ENCODE results near the gene NR1D1. TPM values are rescaled to one million over a fixed set of nuclear protein-coding genes. Genes with fewer than 3 reads are reported as not detected.

Gene NR1D1
- total RNA-seq, 1 donor from 2014 or later, result 3.6 TPM

DNA sequence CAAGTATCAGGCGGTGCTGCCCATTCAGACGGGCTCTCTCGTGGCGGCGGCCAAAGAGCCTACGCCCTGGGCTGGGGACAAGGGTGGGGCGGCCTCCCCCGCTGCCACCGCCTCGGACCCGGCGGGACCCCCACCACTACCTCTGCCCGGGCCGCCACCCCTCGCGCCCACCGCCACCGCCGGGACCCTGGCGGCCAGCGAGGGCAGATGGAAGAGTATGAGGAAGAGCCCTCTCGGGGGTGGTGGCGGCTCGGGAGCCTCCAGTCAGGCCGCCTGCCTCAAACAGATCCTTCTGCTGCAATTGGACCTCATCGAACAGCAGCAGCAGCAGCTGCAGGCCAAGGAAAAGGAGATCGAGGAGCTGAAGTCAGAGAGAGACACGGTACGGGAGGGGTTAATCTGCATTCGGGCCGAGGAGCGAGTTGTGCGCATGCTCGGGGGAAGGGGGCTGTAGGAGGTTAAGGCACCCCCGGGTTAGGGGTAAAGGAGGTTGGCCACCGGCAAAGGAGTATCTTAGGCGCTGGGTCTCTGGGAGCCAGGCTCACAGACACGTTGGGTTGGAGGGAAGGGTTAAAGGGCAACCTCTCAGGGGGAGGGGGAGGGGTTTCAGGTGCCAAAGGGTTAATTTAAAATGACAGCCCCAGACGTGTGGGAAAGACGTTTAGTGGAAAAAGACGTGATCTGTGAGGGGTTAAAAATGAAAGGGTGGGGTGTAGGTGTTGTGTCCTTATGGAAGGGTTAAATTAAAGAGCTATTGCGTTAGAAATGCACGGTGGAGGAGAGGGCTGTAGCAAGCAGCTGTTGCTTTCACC lies 22.8 kb upstream of the NR1D1 start:
- Histone ChIP-seq H3K4me3 (ENCODE audit: low read depth, low read length) (peak overlapping the region; percentile 89), H3K27me3 (ENCODE audit: control insufficient read depth, insufficient read depth, low read length) (no peaks in the 10 kb centered on the region), H3K36me3 (ENCODE audit: control insufficient read depth, insufficient read depth, low read length) (peaks cover 1% of the 10 kb centered on the region)
- no peak for DNase-seq (ENCODE audit: low read depth)
- TF ChIP-seq, protein P1, sequence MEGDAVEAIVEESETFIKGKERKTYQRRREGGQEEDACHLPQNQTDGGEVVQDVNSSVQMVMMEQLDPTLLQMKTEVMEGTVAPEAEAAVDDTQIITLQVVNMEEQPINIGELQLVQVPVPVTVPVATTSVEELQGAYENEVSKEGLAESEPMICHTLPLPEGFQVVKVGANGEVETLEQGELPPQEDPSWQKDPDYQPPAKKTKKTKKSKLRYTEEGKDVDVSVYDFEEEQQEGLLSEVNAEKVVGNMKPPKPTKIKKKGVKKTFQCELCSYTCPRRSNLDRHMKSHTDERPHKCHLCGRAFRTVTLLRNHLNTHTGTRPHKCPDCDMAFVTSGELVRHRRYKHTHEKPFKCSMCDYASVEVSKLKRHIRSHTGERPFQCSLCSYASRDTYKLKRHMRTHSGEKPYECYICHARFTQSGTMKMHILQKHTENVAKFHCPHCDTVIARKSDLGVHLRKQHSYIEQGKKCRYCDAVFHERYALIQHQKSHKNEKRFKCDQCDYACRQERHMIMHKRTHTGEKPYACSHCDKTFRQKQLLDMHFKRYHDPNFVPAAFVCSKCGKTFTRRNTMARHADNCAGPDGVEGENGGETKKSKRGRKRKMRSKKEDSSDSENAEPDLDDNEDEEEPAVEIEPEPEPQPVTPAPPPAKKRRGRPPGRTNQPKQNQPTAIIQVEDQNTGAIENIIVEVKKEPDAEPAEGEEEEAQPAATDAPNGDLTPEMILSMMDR (IDR thresholded peaks at IDR 0.05; ENCODE audit: insufficient read depth, low read length, poor library complexity, severe bottlenecking), result no peak

DNA sequence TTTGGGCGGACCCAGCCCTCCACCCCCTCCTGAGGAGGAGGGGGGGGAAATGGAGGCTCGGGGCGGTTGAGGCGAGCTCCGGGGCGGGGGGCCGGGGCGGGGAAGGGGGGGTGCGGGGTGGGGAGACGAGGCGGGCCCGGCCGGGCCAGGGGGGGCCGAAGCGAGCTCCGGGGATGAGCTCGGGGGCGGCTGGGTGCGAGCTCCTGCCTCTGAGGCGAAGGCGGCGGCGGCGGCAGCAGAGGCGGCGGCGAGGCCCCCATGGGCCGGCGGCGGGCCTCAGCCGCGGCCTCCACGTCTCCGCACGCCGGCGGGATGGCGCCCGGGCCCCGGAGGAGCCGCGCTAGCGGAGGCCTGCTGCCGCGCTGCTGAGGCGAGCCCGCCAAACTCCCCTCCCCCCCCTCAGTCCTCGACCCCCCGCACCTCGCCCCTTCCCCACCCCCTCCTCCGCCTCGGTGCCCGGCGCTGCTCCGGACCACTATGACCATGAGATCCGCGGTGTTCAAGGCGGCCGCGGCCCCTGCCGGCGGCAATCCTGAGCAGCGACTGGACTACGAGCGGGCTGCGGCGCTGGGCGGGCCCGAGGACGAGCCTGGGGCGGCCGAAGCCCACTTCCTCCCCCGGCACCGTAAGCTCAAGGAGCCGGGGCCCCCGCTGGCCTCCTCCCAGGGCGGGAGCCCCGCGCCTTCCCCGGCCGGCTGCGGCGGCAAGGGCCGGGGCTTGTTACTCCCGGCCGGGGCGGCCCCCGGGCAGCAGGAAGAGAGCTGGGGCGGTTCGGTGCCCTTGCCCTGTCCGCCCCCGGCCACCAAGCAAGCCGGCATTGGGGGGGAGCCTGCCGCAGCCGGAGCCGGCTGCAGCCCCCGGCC lies 22.0 kb upstream of the NR1D1 start:
- TF ChIP-seq, protein P1 (IDR thresholded peaks at IDR 0.05; ENCODE audit: insufficient read depth, low read length, poor library complexity, severe bottlenecking), result no peak
- no peaks in the 10 kb centered on the region for H3K27me3 ChIP-seq (ENCODE audit: control insufficient read depth, insufficient read depth, low read length)
- DNase-seq (ENCODE audit: low read depth), result no peak
- H3K4me3 ChIP-seq (ENCODE audit: low read depth, low read length), result peak overlapping the region; percentile 89
- H3K36me3 ChIP-seq (ENCODE audit: control insufficient read depth, insufficient read depth, low read length), result peaks cover under 1% of the 10 kb centered on the region

DNA sequence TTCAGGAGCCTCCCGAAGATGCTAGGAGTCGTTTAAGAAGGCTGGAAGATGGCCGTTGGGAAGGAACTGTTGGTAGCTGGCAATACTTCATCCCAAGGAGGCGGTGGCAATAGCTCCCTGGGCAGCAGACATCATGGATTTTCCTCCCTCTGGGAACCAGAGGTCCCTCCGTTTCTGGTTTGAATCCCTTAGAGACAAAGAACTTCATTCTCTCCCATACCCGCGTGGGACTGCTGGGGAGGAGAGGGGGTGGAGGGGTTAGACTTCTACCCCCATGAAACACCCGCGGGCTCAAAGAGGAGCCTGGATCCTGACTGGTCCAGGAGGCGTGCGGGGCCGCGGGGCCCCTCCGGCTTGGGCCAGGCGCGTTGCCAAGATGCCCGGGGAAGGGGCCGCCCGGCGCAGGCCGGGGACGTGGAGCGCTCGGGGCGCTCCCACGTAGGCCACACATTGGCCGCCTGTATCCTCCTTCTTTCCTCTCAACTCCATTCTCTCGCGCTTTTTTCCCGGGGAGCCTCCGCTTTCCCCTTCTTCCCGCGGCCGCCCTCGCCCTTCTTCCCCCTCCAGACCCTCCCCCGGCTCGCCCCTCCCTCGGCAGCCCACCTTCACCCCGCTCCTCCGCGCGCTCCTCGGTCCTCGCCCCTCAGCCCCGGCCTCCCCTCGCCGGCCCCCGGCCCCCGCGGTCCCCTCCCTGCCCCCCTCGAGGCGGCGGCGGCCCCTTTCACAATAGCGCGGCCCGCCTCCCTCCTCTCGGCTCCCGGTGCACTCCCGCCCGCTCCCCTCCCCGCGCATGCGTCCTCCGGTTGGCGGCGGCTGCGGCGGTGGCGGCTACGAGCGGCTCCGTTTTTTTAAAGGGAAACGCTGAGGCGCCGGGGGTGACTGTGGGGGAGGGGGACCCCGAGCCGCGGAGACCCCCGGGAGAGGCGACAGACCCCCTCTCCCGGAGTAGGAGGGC lies 21.1 kb upstream of the NR1D1 start, which contains the start of gene MSL1:
TSS of gene MSL1 (plus strand) at position 791 of the 955 bp plus-strand sequence. CDS start 642 bp downstream, outside the sequence.
- TF ChIP-seq, protein P1 (IDR thresholded peaks at IDR 0.05; ENCODE audit: insufficient read depth, low read length, poor library complexity, severe bottlenecking), result no peak
- H3K36me3 ChIP-seq (ENCODE audit: control insufficient read depth, insufficient read depth, low read length), result no peaks in the 10 kb centered on the region
- DNase-seq (ENCODE audit: low read depth), result no peak

DNA sequence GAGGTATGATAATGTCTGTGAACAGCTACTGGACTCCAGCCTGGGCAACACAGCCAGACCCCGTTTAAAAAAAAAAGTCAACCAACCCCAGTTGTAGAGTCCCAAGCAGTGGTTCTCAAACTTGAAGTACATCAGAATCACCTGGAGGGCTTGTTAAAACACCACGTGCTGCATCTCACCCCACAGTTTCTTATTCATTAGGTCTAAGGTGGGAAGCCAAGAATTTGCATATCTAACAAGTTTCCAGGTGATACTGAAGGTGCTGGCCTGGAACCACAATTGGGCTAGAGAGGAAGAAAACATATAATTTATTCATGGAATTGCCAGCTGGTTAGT lies 14.7 kb upstream of the NR1D1 start:
- Histone ChIP-seq H3K27me3 (ENCODE audit: control insufficient read depth, insufficient read depth, low read length) (no peaks in the 10 kb centered on the region), H3K4me3 (ENCODE audit: low read depth, low read length) (no peak overlapping the region), H3K36me3 (ENCODE audit: control insufficient read depth, insufficient read depth, low read length) (no peaks in the 10 kb centered on the region)
- DNase-seq (ENCODE audit: low read depth), result no peak
- TF ChIP-seq, protein P1 (IDR thresholded peaks at IDR 0.05; ENCODE audit: insufficient read depth, low read length, poor library complexity, severe bottlenecking), result no peak

More for the DNA sequence above, 21.1 kb upstream of the NR1D1 start, which contains the start of gene MSL1:
- peak within 1 kb of the TSS; percentile 89 for H3K4me3 ChIP-seq (ENCODE audit: low read depth, low read length)
- H3K27me3 ChIP-seq (ENCODE audit: control insufficient read depth, insufficient read depth, low read length), result no peaks in the 10 kb centered on the region

DNA sequence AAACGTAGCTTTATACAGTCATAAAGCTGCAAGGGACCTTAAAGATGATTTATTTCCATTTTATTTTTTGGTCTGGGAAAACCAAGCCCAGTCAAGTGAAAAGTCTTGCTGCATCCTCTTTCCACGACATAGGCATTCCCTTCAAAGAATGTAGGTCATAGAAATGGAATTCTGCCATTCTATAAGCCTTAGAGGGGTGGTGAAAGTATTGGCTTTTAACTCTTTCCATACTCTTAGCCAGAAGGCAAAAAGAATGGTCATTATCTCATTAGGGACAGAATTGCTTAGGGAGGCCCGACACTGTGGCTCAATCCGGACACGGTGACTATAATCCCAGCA lies 13.5 kb upstream of the NR1D1 start:
- H3K36me3 ChIP-seq (ENCODE audit: control insufficient read depth, insufficient read depth, low read length), result no peaks in the 10 kb centered on the region
- H3K27me3 ChIP-seq (ENCODE audit: control insufficient read depth, insufficient read depth, low read length), result no peaks in the 10 kb centered on the region
- TF ChIP-seq, protein P1 (IDR thresholded peaks at IDR 0.05; ENCODE audit: insufficient read depth, low read length, poor library complexity, severe bottlenecking), result no peak
- no peak overlapping the region for H3K4me3 ChIP-seq (ENCODE audit: low read depth, low read length)
- DNase-seq (ENCODE audit: low read depth), result no peak

Measured in kidney epithelial cell (primary cell).